Progenitor cell of endocrine pancreas (in vitro differentiated cells): ENCODE results near the gene EZH2. TPM values are rescaled to one million over a fixed set of nuclear protein-coding genes. Genes with fewer than 3 reads are reported as not detected.

Source experiments
- DNase-seq: peaks from one replicate; pipeline ENCODE4 v3.0.0; 2021; ENCODE audit warnings: low spot score; ENCODE audit not compliant: unreplicated experiment
- H3K27ac Mint-ChIP-seq: 2 replicates; pipeline ENCODE4 v1.8.0; 2021; ENCODE audit warnings: mild to moderate bottlenecking, moderate library complexity, mixed read lengths
- H3K27me3 Mint-ChIP-seq: 2 replicates; pipeline ENCODE4 v1.8.0; 2021; ENCODE audit warnings: mixed read lengths
- H3K36me3 Mint-ChIP-seq: 2 replicates; pipeline ENCODE4 v1.8.0; 2022; ENCODE audit warnings: mixed read lengths; ENCODE audit not compliant: insufficient read depth
- H3K4me1 Mint-ChIP-seq: 2 replicates; pipeline ENCODE4 v1.8.0; 2021; ENCODE audit warnings: low read depth, mixed read lengths
- H3K4me3 Mint-ChIP-seq: 2 replicates; pipeline ENCODE4 v1.8.0; 2021; ENCODE audit warnings: low read depth, mild to moderate bottlenecking, moderate library complexity, mixed read lengths
- H3K9me3 Mint-ChIP-seq: 2 replicates; pipeline ENCODE4 v1.8.0; 2021; ENCODE audit warnings: low read depth, mixed read lengths
- CTCF ChIP-seq: fragments of 200-600 bp; sonication (generic); IDR thresholded peaks from one replicate; pipeline ENCODE4 v1.5.0; 2021; ENCODE audit warnings: antibody characterized with exemption, mild to moderate bottlenecking; ENCODE audit not compliant: unreplicated experiment
- total RNA-seq: library from RNA; stranded (reverse); gene quantifications from 2 replicates; pipeline ENCODE4 v1.2.1, GENCODE V29; 2021

Gene EZH2
- total RNA-seq, 1 donor from 2014 or later, result 57.6 TPM

DNA sequence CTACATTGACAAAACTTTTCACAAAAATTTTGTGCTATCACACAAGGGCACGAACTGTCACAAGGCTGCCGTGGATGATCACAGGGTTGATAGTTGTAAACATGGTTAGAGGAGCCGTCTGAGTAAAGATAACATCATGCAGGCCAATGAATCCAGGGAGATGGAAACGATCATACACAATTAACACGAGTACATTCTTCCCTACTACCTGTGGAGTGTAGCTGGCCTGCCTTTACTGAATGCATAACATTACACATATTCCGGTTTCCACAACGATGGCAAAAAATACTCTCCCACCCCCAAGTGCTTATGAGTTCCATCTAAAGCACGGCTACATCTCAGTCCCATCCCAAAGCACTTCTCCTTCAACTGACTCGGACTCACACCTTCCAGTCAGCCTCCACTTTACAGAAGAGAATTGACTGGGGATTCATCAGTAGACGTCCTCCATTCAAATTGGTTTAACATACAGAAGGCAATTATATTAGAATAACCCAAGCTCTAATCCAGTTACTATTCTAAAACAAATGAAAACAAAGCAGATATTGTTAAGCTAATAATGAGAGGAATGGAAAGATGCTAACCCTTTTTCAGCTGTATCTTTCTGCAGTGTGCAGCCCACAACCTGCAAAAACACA is 69.0 kb downstream of the EZH2 start:
- no peak overlapping the region for H3K27ac Mint-ChIP-seq
- peaks cover under 1% of the 10 kb centered on the region for H3K4me1 Mint-ChIP-seq

GRCh38 chr7:148813890-148814289 is 70.2 kb downstream of the EZH2 start:
- no peak overlapping the region for H3K4me3 Mint-ChIP-seq
- H3K4me1 Mint-ChIP-seq, result peaks cover 1% of the 10 kb centered on the region
- H3K9me3 Mint-ChIP-seq, result no peaks in the 10 kb centered on the region
- no peak for TF ChIP-seq CTCF
- H3K36me3 Mint-ChIP-seq, result peaks cover 20% of the 10 kb centered on the region
- H3K27ac Mint-ChIP-seq, result no peak overlapping the region
- no peaks in the 10 kb centered on the region for H3K27me3 Mint-ChIP-seq
- no peak for DNase-seq

More for the DNA sequence above, 69.0 kb downstream of the EZH2 start:
- TF ChIP-seq CTCF, result no peak
- no peak for DNase-seq
- Mint-ChIP-seq H3K36me3 (peaks cover 15% of the 10 kb centered on the region), H3K27me3 (no peaks in the 10 kb centered on the region), H3K9me3 (no peaks in the 10 kb centered on the region), H3K4me3 (no peak overlapping the region)

DNA sequence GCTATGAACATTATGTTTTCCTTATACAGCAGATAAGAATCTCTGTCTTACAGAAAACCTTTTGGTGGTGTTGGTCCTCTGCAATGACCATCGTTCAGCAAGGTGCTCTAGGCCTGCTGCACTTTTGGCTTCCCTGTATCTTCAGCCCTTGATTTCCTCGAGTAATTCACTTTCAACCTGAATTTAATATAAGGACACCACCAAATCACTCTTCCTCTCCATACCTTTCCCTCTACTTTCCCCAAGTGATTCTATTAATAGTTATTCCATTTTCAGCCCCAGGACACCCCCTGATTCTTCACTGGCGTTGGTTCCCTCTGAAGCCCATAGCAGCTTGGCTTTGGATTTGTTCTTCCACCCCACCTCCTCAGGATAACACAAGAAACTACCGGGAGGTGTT is 72.2 kb downstream of the EZH2 start:
- DNase-seq, result no peak
- peaks cover 1% of the 10 kb centered on the region for H3K4me1 Mint-ChIP-seq
- H3K9me3 Mint-ChIP-seq, result no peaks in the 10 kb centered on the region
- no peak overlapping the region for H3K4me3 Mint-ChIP-seq
- H3K27me3 Mint-ChIP-seq, result no peaks in the 10 kb centered on the region
- H3K27ac Mint-ChIP-seq, result no peak overlapping the region
- H3K36me3 Mint-ChIP-seq, result peaks cover 17% of the 10 kb centered on the region
- TF ChIP-seq CTCF, result no peak

DNA sequence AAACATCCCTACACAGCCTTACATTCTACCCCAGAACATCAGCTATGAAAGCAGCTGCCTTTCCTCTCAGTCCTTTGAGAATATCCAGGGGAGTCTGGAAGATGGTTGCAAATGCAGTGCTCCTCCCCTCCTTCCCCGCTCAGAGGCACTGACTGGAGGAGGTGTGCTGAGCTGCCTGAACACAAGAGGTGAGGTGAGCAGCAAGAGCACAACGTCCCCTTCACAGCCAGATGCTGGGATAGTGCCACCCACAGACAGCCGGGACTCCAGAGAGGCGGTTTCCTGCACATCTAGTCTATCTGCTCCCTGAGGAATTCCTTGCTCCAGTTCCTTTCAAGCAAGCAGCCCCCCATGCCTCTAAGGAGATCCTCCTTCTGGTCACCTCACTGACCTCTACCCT is 74.2 kb downstream of the EZH2 start:
- Mint-ChIP-seq H3K4me3 (no peak overlapping the region), H3K36me3 (peaks cover 26% of the 10 kb centered on the region), H3K4me1 (peaks cover 1% of the 10 kb centered on the region), H3K9me3 (no peaks in the 10 kb centered on the region), H3K27ac (peak overlapping the region; percentile 22), H3K27me3 (no peaks in the 10 kb centered on the region)
- no peak for TF ChIP-seq CTCF
- no peak for DNase-seq

DNA sequence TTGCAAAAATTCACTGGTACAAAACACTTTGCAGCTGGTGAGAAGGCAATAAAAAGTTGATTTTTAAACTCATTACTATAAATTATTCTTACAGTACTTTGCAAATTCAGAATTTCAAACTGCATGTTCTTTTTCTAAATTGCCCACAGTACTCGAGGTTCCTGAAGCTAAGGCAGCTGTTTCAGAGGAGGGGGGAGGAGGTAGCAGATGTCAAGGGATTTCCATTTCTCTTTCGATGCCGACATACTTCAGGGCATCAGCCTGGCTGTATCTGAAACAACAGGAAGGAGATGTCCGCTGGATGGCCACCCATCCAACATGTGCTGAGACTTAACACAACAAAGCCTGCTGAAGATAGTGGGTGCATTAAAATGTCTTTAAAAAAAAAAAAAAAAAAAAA is 76.7 kb downstream of the EZH2 start:
- no peak for TF ChIP-seq CTCF
- Mint-ChIP-seq H3K36me3 (peaks cover 25% of the 10 kb centered on the region), H3K27me3 (no peaks in the 10 kb centered on the region), H3K9me3 (no peaks in the 10 kb centered on the region), H3K4me1 (peaks cover 4% of the 10 kb centered on the region), H3K4me3 (no peak overlapping the region), H3K27ac (no peak overlapping the region)
- no peak for DNase-seq
